Ishikawa (cell line): ENCODE results near the gene TNS3.

Experiments
- EP300 ChIP-seq: IDR thresholded peaks from 2 replicates; pipeline ENCODE4 v1.6.1; 2012; ENCODE audit warnings: borderline replicate concordance
- RAD21 ChIP-seq: IDR thresholded peaks from 2 replicates; pipeline ENCODE4 v1.6.1; 2012; ENCODE audit warnings: low read depth
- TAF1 ChIP-seq: IDR thresholded peaks from 2 replicates; pipeline ENCODE4 v1.6.1; 2012; ENCODE audit warnings: low read depth, mild to moderate bottlenecking
- TCF12 ChIP-seq: IDR thresholded peaks from 2 replicates; pipeline ENCODE4 v1.6.1; 2012; ENCODE audit warnings: low read depth

DNA sequence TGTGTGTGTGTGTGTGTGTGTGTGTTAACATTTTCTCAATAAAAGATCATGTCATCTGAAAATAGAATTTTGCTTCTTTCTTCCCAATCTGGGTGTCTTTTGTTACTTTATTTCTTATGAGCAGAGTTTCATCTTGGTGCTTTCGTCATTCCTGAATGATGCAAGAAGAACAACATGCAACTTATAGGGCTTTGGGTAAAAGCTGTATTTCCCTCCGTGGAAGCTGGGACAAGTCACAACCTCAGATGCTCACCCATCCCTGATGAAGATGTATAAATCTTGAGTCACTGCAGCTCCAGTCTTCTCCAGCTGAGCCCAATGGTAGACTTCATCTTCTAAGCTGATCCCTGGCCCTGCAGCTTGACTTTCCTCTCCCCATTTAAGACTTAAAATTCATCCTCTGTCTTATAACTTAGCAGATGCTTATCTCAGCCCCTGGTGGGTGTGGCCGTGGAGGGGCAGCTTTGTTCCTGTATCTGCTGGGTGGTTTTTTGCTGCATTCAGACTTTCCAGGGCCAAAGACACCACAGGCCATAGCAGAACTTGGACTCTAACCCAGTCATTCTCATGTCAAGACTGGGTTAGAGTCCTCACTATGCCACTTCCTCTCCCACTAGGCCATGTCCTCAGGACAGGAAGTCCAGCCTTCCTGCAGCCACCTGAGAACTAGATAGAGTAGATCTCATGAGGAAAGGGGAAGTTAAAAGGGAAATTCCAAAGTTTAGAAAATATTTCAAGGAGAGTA, 356.4 kb downstream of the TNS3 start:
- no peak for TF ChIP-seq TCF12
- TF ChIP-seq TAF1: no peak
- TF ChIP-seq RAD21: no peak
- no peak for TF ChIP-seq EP300
